GM23338 (cell line): ENCODE results near the gene OSBPL5. TPM values are rescaled to one million over a fixed set of nuclear protein-coding genes. Genes with fewer than 3 reads are reported as not detected.

Experiments used
- ATAC-seq: fragments of 200-7000 bp; cut with Tn5 transposase; 3 replicates; pipeline ENCODE4 v1.9.1; 2020
- DNase-seq: peaks from one replicate; pipeline ENCODE4 v3.0.0-alpha.2; 2015; ENCODE audit warnings: low spot score
- H2AFZ ChIP-seq: fragments of 200-600 bp; sonication (generic); 2 replicates; pipeline ENCODE4 v1.8.0; 2016; ENCODE audit warnings: antibody characterized with exemption, mild to moderate bottlenecking, moderate library complexity
- H3F3A ChIP-seq: fragments of 200-600 bp; sonication (generic); replicated peaks from 2 replicates; pipeline ENCODE4 v1.8.0; 2017; ENCODE audit warnings: antibody characterized with exemption, mixed run types, low read depth
- H3K27ac ChIP-seq: fragments of 200-600 bp; sonication (generic); 2 replicates; pipeline ENCODE4 v1.6.1; 2016; ENCODE audit warnings: low read depth
- H3K27me3 ChIP-seq: fragments of 200-600 bp; sonication (generic); 2 replicates; pipeline ENCODE4 v1.8.0; 2016; ENCODE audit warnings: mild to moderate bottlenecking, mixed run types, moderate library complexity; ENCODE audit not compliant: insufficient read depth
- H3K36me3 ChIP-seq: fragments of 200-600 bp; sonication (generic); 2 replicates; pipeline ENCODE4 v1.8.0; 2016; ENCODE audit warnings: mild to moderate bottlenecking; ENCODE audit not compliant: insufficient read depth
- H3K4me1 ChIP-seq: fragments of 200-600 bp; sonication (generic); 2 replicates; pipeline ENCODE4 v1.8.0; 2016; ENCODE audit warnings: mild to moderate bottlenecking, moderate library complexity; ENCODE audit not compliant: insufficient read depth
- H3K4me2 ChIP-seq: fragments of 200-600 bp; sonication (generic); 2 replicates; pipeline ENCODE4 v1.7.1; 2017; ENCODE audit warnings: mixed run types
- H3K4me3 ChIP-seq: fragments of 200-600 bp; sonication (generic); 2 replicates; pipeline ENCODE4 v1.6.1; 2016; ENCODE audit warnings: mixed run types
- H3K79me2 ChIP-seq: fragments of 200-600 bp; sonication (generic); replicated peaks from 2 replicates; pipeline ENCODE4 v1.8.0; 2017; ENCODE audit warnings: mild to moderate bottlenecking; ENCODE audit not compliant: insufficient read depth
- H3K9me2 ChIP-seq: fragments of 200-600 bp; sonication (generic); 2 replicates; pipeline ENCODE4 v1.8.0; 2017; ENCODE audit not compliant: insufficient read depth
- H4K20me1 ChIP-seq: fragments of 200-600 bp; sonication (generic); replicated peaks from 2 replicates; pipeline ENCODE4 v1.8.0; 2017; ENCODE audit warnings: mild to moderate bottlenecking; ENCODE audit not compliant: insufficient read depth
- H3K27ac Mint-ChIP-seq: 2 replicates; pipeline ENCODE4 v1.8.0; 2020; ENCODE audit warnings: inconsistent platforms, mild to moderate bottlenecking, moderate library complexity, mixed read lengths
- H3K27me3 Mint-ChIP-seq: 3 replicates; pipeline ENCODE4 v1.8.0; 2022; ENCODE audit warnings: low read depth, mild to moderate bottlenecking, moderate library complexity, mixed read lengths, inconsistent platforms; ENCODE audit not compliant: insufficient read depth, poor library complexity
- H3K36me3 Mint-ChIP-seq: 3 replicates; pipeline ENCODE4 v1.8.0; 2021; ENCODE audit warnings: low read depth, mild to moderate bottlenecking, inconsistent platforms, moderate library complexity, mixed read lengths
- H3K4me1 Mint-ChIP-seq: 3 replicates; pipeline ENCODE4 v1.8.0; 2020; ENCODE audit warnings: mild to moderate bottlenecking, inconsistent platforms, mixed read lengths
- H3K4me3 Mint-ChIP-seq: 3 replicates; pipeline ENCODE4 v1.8.0; 2021; ENCODE audit warnings: moderate library complexity, mild to moderate bottlenecking, inconsistent platforms, mixed read lengths
- H3K9me3 Mint-ChIP-seq: 3 replicates; pipeline ENCODE4 v1.8.0; 2020; ENCODE audit warnings: moderate library complexity, mild to moderate bottlenecking, inconsistent platforms, mixed read lengths
- CREB1 ChIP-seq: fragments of 250-450 bp; sonication (Bioruptor Pico); IDR thresholded peaks from 2 replicates; pipeline ENCODE4 v1.5.0; 2020; ENCODE audit warnings: low read depth, mild to moderate bottlenecking, moderate library complexity
- EZH2 ChIP-seq: fragments of 200-600 bp; sonication (generic); IDR thresholded peaks from one replicate; pipeline ENCODE4 v1.8.0; 2017; ENCODE audit warnings: antibody characterized with exemption, mild to moderate bottlenecking, low read depth; ENCODE audit not compliant: unreplicated experiment
- EZH2phosphoT487 ChIP-seq: fragments of 200-600 bp; sonication (generic); IDR thresholded peaks from one replicate; pipeline ENCODE4 v1.8.1; 2018; ENCODE audit warnings: antibody characterized with exemption; ENCODE audit not compliant: unreplicated experiment
- JUNB ChIP-seq: IDR thresholded peaks from one replicate; pipeline ENCODE4 v1.6.1; 2016; ENCODE audit warnings: antibody characterized with exemption; ENCODE audit not compliant: unreplicated experiment
- REST ChIP-seq: IDR thresholded peaks from one replicate; pipeline ENCODE4 v1.6.1; 2018; ENCODE audit warnings: antibody characterized with exemption; ENCODE audit not compliant: unreplicated experiment
- polyA plus RNA-seq: library from polyadenylated mRNA; unstranded; fragments of >200 nt; fragmentation: Nextera tagmentation; extraction: Ambion mirVana; gene quantifications from 2 replicates; pipeline ENCODE4 v1.2.1, GENCODE V29; 2016
- total RNA-seq: library from RNA; depleted of rRNA; stranded (reverse); fragments of >200 nt; shearing (Covaris generic); gene quantifications from 2 replicates; pipeline ENCODE4 v1.2.3, GENCODE V29; 2014
- TF ChIP-seq, protein P1 (sequence below): IDR thresholded peaks from 2 replicates; pipeline ENCODE4 v1.6.1; 2016; ENCODE audit warnings: antibody characterized with exemption
- TF ChIP-seq, protein P2 (sequence below), 2 experiments: fragments of 200-600 bp in 1 of 2; sonication (generic) in 1 of 2; conservative IDR thresholded peaks; 2 replicates each; pipeline versions ENCODE4 v1.5.1 to v1.6.1; 2016 to 2017; ENCODE audit warnings: antibody characterized with exemption in 2 of 2, low read depth in 2 of 2, mild to moderate bottlenecking in 2 of 2, moderate library complexity in 1 of 2

OSBPL5 gene
- total and polyA plus RNA-seq, 2 experiments from 2014 or later = 2.7 to 12.0 TPM

- peaks cover 5% of the 10 kb centered on the region; the same call in 2 of the 3 replicates for H3K4me1 Mint-ChIP-seq
- no peaks in the 10 kb centered on the region for H4K20me1 ChIP-seq
These were observed 29.3 kb downstream of the OSBPL5 start for GRCh38 chr11:3135481-3136440.

GRCh38 chr11:3134651-3135480, 30.2 kb downstream of the OSBPL5 start:
- peaks cover 5% of the 10 kb centered on the region; the same call in 2 of the 3 replicates for H3K4me1 Mint-ChIP-seq
- H3K4me3 Mint-ChIP-seq = no peak overlapping the region
- H3K9me3 Mint-ChIP-seq = no peaks in the 10 kb centered on the region
- no peaks in the 10 kb centered on the region for H3K4me1 ChIP-seq
- H3K79me2 ChIP-seq = no peaks in the 10 kb centered on the region
- H3K27ac ChIP-seq = no peak overlapping the region
- no peaks in the 10 kb centered on the region; the same call in 2 of the 3 replicates for H3K36me3 Mint-ChIP-seq
- H3K36me3 ChIP-seq = no peaks in the 10 kb centered on the region
- H4K20me1 ChIP-seq = no peaks in the 10 kb centered on the region
- H3K4me2 ChIP-seq = no peak overlapping the region
- H2AFZ ChIP-seq = no peak overlapping the region
- H3K27me3 Mint-ChIP-seq = peaks cover 5% of the 10 kb centered on the region
- ATAC-seq = no peak
- no peaks in the 10 kb centered on the region for H3K9me2 ChIP-seq
- H3K4me3 ChIP-seq = no peak overlapping the region
- H3F3A ChIP-seq = no peaks in the 10 kb centered on the region
- no peak overlapping the region for H3K27ac Mint-ChIP-seq
- no peaks in the 10 kb centered on the region for H3K27me3 ChIP-seq
- DNase-seq = no peak
- TF ChIP-seq CREB1 (CRISPR knock-in tag) (no peak), JUNB (no peak), EZH2phosphoT487 (no peak), REST (no peak), EZH2 (no peak)
- TF ChIP-seq, protein P1, sequence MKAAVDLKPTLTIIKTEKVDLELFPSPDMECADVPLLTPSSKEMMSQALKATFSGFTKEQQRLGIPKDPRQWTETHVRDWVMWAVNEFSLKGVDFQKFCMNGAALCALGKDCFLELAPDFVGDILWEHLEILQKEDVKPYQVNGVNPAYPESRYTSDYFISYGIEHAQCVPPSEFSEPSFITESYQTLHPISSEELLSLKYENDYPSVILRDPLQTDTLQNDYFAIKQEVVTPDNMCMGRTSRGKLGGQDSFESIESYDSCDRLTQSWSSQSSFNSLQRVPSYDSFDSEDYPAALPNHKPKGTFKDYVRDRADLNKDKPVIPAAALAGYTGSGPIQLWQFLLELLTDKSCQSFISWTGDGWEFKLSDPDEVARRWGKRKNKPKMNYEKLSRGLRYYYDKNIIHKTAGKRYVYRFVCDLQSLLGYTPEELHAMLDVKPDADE = no peak

More at GRCh38 chr11:3135481-3136440, 29.3 kb downstream of the OSBPL5 start:
- peak; percentile 74 for DNase-seq
- Histone ChIP-seq H3K79me2 (no peaks in the 10 kb centered on the region), H3K4me1 (no peaks in the 10 kb centered on the region), H3K4me3 (no peak overlapping the region), H3K27ac (no peak overlapping the region), H3F3A (no peaks in the 10 kb centered on the region), H3K27me3 (no peaks in the 10 kb centered on the region), H3K36me3 (no peaks in the 10 kb centered on the region), H2AFZ (no peak overlapping the region), H3K9me2 (no peaks in the 10 kb centered on the region), H3K4me2 (no peak overlapping the region)
- H3K9me3 Mint-ChIP-seq = no peaks in the 10 kb centered on the region
- no peak overlapping the region for H3K27ac Mint-ChIP-seq
- peak; percentile 77 for ATAC-seq
- no peaks in the 10 kb centered on the region; the same call in 2 of the 3 replicates for H3K36me3 Mint-ChIP-seq
- TF ChIP-seq JUNB = no peak
- TF ChIP-seq, protein P2, sequence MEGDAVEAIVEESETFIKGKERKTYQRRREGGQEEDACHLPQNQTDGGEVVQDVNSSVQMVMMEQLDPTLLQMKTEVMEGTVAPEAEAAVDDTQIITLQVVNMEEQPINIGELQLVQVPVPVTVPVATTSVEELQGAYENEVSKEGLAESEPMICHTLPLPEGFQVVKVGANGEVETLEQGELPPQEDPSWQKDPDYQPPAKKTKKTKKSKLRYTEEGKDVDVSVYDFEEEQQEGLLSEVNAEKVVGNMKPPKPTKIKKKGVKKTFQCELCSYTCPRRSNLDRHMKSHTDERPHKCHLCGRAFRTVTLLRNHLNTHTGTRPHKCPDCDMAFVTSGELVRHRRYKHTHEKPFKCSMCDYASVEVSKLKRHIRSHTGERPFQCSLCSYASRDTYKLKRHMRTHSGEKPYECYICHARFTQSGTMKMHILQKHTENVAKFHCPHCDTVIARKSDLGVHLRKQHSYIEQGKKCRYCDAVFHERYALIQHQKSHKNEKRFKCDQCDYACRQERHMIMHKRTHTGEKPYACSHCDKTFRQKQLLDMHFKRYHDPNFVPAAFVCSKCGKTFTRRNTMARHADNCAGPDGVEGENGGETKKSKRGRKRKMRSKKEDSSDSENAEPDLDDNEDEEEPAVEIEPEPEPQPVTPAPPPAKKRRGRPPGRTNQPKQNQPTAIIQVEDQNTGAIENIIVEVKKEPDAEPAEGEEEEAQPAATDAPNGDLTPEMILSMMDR (conservative IDR thresholded peaks at IDR 0.05; ENCODE audit: low read depth in 2 of 2) = peak; percentile 40 to 60
- H3K4me3 Mint-ChIP-seq = no peak overlapping the region
- H3K27me3 Mint-ChIP-seq = peaks cover 5% of the 10 kb centered on the region
